ENCODE measurements around the gene DNAJC1.
A peak's percentile ranks its signal among the peaks of the same experiment; 100 is the strongest.
"Not testable (repeated sequence)": the region's sequence is repeated elsewhere in the genome, so short reads cannot be mapped to it uniquely, and the experiment has no call there.

DNAJC1 gene, protein sequence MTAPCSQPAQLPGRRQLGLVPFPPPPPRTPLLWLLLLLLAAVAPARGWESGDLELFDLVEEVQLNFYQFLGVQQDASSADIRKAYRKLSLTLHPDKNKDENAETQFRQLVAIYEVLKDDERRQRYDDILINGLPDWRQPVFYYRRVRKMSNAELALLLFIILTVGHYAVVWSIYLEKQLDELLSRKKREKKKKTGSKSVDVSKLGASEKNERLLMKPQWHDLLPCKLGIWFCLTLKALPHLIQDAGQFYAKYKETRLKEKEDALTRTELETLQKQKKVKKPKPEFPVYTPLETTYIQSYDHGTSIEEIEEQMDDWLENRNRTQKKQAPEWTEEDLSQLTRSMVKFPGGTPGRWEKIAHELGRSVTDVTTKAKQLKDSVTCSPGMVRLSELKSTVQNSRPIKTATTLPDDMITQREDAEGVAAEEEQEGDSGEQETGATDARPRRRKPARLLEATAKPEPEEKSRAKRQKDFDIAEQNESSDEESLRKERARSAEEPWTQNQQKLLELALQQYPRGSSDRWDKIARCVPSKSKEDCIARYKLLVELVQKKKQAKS

DNA sequence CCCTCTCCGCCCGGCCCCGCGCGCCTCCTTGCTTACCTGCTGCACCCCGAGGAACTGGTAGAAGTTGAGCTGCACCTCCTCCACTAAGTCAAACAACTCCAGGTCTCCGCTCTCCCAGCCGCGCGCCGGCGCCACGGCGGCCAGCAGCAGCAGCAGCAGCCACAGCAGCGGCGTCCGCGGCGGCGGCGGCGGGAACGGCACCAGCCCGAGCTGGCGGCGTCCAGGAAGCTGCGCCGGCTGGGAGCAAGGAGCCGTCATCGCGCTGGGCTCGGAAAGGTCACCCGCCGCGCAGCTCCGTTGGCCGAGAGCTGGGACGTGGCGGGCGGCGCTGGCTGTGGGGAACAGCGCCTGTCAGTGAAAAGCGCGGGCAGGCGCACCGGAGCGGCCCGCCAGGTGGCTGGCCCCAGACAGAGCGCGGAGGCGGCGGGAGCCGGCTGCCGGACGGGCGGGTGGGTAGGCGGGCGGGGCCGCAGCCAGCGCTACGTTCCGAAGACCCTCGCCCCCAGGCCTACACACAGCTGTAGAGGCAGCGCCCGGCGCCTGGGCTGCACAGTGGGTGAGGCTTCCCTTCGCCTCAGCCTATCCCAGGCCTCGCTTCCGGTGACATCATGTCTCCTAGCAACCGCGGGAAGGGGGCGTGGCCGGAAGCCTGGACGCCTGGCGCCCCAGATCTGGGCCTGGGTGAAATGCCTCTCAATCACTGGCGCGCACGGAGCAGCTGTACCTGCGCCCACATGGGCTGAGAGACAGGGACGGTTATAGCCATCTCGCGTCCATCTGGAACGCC lies at the start of gene DNAJC1:
TSS of gene DNAJC1 (minus strand) at position 554 of the 787 bp plus-strand sequence. CDS start at position 258, 296 bp downstream.
- DNase-seq: peak; percentile 96

DNA sequence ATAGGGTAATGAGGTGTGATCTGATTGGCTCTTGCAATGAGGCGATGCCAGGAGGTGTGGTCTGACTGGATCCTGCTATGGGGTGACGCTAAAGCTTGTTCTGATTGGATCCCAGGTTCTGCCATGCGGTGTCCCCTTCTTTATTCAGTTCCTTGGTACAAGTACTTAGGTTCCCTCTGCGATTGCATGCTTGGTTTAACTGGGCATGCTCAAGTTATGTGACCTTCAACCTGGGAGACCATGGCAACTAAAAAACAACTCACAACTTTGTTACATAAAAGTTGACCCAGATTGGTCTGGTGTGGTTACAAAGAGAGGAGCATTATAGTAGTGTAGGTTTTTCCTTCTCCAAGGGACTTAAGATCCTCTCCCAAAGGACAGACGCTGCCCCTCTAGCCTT lies 49.5 kb upstream of the DNAJC1 start:
- DNase-seq: no peak

DNA sequence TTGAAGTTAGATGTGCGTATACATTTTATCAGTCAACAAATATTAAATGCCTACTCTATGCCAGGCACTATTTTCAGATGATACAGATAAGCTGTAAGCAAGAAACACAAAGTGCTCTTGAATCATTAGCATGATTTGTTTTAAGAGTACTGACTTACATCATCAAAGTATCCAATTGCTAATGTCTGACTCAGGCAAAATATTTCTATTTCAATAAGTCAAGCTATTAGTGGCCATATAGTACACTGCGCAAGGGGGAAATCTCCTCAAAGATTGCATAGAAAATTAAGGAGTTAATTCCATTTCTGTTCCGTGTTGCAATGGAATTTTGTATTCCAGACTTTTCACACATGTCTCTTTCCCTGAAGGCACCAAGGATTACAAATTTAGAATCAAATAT lies 46.1 kb upstream of the DNAJC1 start:
- DNase-seq: no peak

DNA sequence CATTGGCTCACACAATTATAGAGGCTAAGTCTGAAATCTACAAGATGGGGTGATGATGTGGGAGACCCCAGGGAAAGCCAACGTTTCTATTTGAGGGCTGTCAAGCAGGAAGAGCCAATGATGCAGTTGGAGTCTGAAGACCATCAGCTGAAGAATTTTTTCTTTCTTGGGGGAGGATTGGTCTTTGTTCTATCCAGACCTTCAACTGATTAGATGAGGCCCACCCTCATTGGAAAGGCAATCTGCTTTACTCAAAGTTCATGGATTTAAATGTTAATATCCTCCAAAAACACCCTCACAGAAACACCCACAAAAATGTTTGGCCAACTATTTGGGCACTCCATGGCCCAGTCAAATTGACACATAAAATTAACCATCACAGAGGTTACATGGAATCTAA lies 44.3 kb upstream of the DNAJC1 start:
- no peak for DNase-seq

DNA sequence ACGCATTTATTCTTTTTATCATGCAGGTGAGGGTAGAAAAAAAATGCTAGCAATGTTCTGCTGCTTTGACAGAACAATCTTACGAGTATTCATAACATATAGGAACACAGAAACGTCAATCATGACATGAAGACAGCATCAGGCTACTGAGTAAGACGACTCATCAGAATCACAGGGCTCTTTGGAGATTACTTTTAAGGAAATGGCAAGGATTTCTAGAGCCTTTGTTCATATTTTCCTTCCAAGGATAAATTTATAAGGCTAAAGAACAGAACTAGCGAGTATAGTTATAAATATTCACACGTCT lies 39.8 kb upstream of the DNAJC1 start:
- DNase-seq: no peak

DNA sequence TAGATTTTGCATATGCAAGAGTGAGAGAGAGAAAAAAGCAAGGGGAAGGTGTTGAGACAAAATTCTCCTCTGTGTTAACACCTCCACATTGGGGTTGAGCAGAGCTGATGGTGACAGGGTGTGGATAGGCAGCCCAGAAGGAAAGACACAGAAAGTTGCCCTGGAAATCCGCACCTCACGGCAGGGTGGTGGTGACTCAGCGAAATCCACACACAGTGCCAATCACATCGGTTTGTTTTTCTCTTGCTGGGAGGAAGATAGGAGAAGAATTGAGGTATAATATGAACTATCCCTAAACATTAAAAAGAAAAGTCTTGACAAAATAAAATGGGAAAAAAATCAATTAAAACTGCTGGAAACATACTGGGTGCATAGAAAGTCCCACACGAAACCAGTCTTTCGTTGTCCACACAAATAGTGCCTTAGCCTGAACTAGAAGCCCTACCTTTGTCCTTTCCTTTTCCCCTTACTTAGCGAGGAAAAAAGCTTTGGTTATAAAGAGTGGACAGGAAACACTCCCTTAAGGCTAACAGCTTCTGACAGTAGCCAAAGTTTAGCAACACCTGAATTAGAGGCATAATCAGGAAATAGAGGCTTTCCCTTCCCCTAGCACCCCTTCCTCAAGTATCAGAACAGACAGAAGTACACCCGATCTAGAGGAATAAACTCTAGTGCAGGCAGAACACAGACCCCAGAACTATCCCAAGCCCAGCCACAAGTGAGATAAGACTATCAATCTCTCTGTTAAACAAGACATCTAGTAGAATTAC lies 39.2 kb upstream of the DNAJC1 start:
- no peak for DNase-seq

DNA sequence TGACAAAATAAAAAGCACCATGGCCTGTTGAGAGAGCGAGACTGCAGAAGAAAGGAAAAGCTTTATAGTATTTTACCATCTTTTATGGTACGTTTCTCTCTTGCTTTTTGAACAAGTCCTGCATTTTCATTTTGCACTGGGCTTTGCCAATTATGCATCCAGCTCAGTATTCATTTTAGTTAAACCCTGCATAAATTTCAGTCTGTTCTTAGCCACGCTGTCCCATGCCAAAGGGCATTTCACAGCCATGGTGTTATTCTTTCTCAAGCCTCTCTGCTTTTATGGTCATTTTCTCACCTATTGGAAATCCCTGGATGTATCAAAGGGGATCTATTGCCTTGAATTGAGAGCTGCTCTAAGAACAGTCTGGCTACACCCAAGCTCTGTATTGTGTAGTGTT lies 30.8 kb upstream of the DNAJC1 start:
- no peak for DNase-seq

DNA sequence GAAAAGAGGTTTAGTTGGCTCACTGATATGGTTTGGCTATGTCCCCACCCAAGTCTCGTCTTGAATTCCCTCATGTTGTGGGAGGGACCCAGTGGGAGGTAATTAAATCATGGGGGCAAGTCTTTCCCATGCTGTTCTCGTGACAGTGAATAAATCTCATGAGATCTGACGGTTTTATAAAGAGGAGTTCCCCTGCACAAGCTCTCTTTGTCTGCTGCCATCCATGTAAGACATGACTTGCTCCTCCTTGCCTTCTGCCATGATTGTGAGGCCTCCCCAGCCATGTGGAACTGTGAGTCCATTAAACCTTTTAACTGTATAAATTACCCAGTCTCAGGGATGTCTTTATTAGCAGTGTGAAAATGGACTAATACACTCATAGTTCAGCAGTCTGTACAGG lies 28.7 kb upstream of the DNAJC1 start:
- DNase-seq: not testable (repeated sequence)

DNA sequence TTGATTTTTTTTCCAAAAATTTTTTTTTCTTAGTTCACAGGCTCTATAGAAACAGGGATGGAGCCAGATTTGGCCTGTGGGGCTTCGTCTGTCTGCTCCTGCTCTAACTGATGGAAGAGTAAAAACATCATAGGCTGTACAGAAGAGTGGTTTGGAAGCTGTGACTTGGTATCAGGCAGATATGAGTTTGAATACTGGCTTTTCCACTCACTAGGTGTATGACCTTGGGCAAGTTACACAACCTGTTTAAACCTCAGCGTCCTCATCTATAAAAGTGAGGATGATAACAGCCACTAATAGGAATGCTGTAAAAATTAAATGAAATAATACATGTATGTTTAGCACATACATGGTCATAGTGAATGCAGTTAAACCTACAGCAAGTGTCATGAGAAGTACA lies 26.9 kb upstream of the DNAJC1 start:
- DNase-seq: no peak

DNA sequence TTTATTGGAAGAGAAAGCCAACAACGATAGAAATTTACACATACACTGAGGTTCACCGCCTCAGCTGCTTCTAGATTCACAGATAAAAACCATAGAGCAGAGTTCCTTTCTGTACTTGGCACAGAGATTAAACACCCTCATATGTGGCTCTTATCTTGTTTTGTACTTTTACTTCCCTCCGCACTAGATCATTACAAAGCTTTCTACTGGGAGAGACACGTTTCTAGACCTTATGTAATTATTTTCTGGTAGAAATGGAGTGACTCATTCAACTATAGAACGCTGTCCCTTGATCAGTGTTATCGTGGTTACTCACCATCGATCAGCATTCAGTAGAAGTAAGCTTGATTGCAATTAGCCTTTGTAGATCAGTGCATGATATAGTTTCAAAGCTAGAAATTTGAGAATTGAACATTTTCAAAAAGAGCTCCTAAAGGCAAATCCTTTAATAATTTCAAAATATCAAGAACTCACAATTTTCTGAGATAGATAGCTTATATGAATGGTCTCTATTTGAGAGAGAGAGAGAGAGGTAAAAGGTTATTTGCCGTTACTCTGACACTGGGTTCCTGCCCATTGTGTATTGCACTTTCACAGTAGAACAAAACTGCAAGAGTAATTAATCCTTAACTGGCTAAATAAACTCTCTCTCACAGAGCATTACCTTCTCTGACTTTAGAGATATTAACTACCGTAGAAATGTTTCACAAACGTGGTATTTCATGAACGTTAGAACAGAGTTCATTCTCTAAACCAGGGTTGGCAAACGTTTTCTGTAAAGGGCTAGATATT lies 26.1 kb upstream of the DNAJC1 start:
- no peak for DNase-seq

DNA sequence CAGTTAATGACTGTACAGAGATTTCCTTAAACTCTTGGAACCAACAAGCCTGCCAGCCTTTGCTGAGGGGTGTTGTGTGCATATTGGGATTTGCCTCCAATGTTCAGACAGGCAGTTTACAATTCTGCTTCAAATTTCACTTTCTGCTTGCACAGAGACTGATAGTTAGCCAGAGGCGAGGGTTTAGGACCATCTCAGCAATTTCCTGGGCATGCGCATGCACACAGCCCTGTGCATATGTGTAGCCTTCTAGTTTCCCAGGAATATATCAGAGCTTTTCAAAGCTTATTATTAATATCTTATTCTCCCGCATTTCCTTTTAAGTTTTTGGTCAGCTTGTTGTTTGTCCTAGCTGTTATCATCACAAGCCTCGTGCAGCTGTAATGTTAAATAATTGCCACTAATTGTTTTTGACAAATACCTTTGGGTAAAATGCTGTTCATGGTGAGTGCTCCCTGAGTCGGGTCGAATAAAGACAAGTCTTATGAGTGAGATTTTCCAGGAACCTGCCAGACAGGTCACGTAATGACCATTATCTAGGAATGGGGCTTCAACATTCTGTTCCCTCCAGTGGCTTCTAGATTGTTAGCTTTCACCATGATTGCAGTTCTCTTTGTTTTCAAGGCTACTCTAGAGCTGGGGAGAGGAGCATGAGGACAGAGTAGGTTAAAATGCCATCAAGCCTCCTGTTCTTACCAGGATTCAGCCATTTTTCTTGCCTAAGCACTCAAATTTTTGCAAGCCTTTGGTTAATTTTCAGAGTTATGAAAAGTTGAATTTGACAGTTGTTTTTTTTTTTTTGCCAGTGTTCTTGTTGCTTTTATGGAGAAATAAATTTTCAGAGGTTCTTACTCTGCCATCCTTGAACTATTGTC lies 24.1 kb upstream of the DNAJC1 start:
- DNase-seq: no peak

DNA sequence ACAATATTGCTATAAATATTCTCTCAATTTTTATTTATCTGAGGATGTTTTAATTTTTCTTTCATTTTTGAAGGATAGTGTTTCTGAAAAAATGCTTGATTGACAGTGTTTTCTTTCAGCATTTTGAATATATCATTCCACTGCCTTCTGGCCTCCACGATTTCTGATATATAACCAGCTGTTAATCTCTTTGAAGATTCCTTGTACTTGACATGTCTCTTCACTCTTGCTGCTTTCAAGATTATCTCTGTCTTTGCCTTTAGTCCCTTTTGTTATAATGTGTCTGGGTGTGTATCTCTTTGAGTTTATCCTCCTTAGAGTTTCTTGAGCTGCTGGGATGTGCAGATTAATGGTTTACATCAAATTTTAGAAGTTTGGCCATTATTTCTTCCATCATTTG lies 22.8 kb upstream of the DNAJC1 start:
- DNase-seq: no peak

DNA sequence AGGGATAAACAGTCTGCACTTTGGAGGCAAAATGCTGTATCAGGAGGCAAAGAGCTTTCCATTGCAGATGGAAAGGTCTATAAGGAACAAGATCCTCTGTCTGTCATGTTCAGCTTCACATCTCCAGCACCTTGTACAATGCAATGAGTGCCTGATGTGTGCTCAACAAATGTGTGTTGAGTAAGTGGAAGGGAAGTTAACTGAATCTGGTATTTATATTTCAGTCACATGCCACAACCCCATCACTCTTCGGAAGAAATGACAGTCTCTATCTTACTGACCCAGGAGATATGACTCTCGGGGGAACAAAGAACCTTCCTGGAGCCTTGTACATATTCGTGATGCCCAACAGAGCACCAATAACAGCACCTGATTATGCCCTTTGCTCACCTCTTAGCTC lies 20.0 kb upstream of the DNAJC1 start:
- DNase-seq: no peak

DNA sequence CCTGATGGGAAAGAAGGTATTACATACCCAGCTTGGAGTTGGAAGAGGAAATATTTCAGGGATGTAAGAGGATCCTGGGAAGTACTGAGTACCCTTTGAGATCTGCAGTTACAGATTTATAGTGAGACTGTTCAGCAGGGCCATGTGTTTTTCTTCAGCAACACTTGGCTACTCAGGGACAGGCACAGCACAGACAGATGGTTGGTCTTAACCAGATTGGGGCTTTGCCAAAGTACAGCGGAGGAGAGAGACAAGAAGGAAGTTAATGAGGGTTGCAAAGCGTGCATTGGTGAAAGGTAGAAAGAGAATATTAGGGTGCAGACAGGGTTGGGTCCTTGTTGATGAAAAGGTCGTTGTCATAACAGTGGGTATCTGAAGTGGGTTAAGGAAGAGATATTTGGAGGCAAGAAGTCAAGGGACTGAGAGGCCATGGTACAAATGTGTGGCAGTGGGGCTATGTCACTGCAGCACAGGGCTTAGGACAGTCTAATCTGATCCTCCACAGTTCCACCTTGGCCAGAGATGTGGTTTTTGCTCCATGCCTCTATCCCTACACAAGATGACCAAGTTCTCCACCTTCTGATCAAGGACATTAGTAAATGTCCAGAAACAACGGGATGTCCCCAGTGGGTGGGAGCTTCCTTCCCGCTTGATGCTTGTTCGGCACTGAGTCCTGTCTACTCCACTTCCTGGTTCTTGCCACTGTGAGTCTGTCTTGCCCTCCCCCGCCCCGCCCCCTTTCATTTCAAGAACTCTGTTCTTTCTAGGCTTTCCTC lies 18.9 kb upstream of the DNAJC1 start:
- DNase-seq: no peak

DNA sequence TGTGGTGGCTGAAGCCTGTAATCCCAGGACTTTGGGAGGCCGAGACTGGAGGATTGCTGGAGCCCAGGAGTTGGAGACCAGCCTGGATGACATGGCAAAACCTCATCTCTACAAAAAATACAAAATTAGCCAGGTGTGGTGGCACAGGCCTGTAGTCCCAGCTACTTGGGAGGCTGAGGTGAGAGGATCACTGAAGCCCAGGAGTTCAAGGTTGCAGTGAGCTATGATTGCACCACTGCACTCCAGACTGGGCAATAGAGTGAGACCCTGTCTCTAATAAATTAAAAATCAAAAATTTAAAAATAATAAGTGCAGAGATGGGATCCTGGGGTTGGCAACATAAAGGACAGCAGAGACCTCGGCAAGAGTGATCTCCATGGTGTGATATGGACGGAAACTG lies 17.6 kb upstream of the DNAJC1 start:
- not testable (repeated sequence) for DNase-seq

DNA sequence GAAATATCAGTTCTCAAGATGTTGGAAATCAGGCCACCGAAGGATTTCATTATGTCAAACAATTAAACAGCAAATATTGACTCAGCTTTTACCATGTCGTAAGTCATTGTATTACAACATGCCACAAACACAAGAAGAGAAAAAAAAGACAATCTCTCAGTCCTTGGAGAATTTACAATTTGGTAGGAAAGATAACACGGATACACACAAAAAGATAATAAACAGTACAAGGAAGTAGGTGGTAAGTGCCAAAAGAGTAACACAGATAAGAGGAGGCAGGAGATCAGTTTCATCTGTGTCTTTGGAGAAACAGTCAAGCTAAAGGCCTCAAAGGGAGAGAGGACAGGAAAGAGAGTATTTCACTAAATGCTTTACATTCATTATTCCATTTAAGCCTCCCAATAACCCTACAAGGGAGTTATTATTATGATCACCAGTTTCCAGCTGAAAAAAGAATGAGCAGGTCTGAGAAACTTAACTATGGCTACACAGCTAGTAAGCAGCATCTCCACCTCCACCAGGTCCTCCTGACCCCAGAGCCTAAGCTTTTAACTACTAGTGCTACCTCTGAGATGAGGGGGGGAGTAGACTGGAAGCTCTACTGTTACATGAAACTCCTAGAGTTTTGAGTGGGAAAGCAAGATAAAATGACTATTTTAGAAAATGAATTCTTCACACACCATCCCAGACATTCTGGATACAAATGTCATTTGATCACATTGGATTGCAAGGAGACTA lies 13.9 kb upstream of the DNAJC1 start:
- peak; percentile 42 for DNase-seq

DNA sequence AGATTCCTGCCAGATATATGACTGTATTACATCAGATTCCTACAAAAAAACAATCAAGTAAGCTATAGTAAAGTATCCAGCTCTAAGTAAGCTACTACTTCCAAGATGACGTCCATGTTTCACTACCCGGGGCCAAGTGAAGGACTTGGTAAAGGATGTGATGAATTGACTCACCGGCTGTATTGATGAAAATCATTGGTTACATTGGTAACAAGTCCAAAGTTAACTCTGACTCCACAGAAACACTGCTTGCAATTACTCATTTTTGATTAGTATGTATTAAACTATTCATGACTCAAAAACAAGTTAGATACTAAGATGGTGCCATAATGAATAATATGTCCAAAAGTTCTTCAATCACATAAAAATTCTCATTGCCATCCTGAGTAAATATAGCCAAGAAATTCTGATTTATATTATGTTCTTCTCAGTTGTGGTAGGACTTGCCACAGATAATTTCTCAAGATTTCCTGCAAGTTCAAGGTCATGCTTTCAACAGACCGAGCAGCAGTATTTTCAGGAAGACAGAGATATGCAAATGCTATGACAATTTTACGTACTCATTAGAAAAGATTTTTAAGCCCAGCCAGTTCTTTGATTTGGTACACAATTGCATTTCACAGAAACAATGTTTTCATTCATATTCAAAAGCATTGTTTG lies 12.6 kb upstream of the DNAJC1 start:
- no peak for DNase-seq

DNA sequence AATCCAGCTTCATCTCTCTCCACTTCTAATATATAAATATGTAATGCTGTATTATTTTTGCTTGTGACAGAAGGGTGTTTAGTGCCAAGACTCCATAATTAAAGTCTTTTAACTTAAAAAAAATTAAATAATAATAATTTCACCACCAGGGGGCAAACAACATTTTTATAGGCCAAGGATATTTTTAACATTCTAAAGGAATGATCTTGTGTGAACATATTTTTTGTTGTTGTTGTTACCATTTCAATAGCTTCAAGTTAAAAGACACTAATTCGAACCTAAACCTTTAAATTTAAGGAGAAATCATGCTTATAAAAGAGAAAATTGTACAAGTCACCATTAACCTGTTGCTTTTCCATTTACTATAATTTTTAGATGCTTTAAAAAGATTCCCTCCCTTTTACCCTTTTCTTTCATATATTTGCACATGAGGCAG lies 7.5 kb upstream of the DNAJC1 start:
- DNase-seq: no peak

DNA sequence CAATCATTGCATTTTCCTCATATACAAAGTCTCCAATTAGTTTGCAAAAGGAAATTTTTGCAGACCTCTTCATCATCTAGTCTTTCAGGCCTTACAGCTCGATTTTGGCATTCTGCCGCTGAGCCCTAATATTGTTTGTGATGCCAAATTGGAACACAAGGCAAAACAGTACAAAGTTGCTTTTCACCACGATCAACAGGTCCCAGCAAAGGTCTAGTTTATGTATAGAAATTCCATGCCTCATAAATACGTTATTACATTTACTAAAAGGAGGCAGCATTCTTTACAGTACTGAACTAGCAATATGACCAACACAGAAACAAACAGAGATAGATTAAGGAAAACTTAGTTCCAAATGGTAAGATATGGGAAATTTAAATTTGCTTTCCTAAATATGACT lies 7.0 kb upstream of the DNAJC1 start:
- DNase-seq: no peak
